GM19324 (cell line): ENCODE data around the gene CCDC12.

Source experiments
- ATAC-seq: cut with Tn5 transposase; IDR thresholded peaks from one replicate; pipeline ENCODE4 v1.9.1; 2021; ENCODE audit warnings: mild to moderate bottlenecking, moderate library complexity; ENCODE audit not compliant: unreplicated experiment, low FRiP score

The CCDC12 gene

GRCh38 chr3:46898321-46899150 is 78.0 kb downstream of the CCDC12 start:
- no peak for ATAC-seq

- no peak for ATAC-seq
Observed at GRCh38 chr3:46897829-46898320, 78.7 kb downstream of the CCDC12 start.

- no peak for ATAC-seq
Observed at GRCh38 chr3:46897031-46897430, 79.5 kb downstream of the CCDC12 start.

- ATAC-seq, result no peak
Observed at GRCh38 chr3:46896386-46896785, 80.2 kb downstream of the CCDC12 start.

GRCh38 chr3:46895761-46896160 is 80.8 kb downstream of the CCDC12 start:
- ATAC-seq, result no peak

GRCh38 chr3:46895204-46895660 is 81.3 kb downstream of the CCDC12 start:
- no peak for ATAC-seq

GRCh38 chr3:46894256-46894655 is 82.3 kb downstream of the CCDC12 start:
- no peak for ATAC-seq

- no peak for ATAC-seq
Observed at GRCh38 chr3:46893763-46894162, 82.8 kb downstream of the CCDC12 start.

GRCh38 chr3:46893146-46893748 is 83.3 kb downstream of the CCDC12 start:
- no peak for ATAC-seq

- ATAC-seq, result no peak
Observed at GRCh38 chr3:46892285-46893145, 84.0 kb downstream of the CCDC12 start.

GRCh38 chr3:46891132-46891531 is 85.4 kb downstream of the CCDC12 start:
- no peak for ATAC-seq

GRCh38 chr3:46890132-46890531 is 86.4 kb downstream of the CCDC12 start:
- ATAC-seq, result no peak

- ATAC-seq, result no peak
Observed at GRCh38 chr3:46889381-46890110, 87.0 kb downstream of the CCDC12 start.

- no peak for ATAC-seq
Observed at GRCh38 chr3:46888705-46889104, 87.8 kb downstream of the CCDC12 start.

- ATAC-seq, result no peak
Observed at GRCh38 chr3:46887980-46888494, 88.5 kb downstream of the CCDC12 start.

GRCh38 chr3:46885612-46886011 is 90.9 kb downstream of the CCDC12 start:
- no peak for ATAC-seq

GRCh38 chr3:46884929-46885328 is 91.6 kb downstream of the CCDC12 start:
- no peak for ATAC-seq

GRCh38 chr3:46884427-46884826 is 92.1 kb downstream of the CCDC12 start:
- ATAC-seq, result no peak

- no peak for ATAC-seq
Observed at GRCh38 chr3:46883830-46884185, 92.7 kb downstream of the CCDC12 start.
